ENCODE results near the gene FOXA2.

DNA sequence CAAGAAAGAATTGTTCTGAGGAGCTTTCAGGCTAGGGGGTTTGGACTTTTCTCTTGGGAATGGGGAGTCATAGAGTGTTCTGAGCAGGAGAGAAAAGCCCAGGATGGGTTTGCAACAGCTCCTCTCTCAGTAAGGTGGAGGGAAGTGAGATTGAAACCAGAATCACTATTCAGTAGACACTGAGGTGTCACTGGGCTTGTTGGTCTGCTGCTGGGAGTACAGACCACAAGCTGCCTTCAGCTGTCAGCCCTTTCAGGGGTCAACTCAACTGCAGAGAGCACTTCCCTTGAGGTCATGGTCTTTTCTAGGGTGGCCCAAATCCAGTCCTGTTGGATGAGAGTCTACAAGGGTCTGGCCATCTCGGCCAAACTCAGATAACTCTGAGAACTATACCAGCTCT, 12.9 kb upstream of the FOXA2 start:
- TF ChIP-seq, protein P1, sequence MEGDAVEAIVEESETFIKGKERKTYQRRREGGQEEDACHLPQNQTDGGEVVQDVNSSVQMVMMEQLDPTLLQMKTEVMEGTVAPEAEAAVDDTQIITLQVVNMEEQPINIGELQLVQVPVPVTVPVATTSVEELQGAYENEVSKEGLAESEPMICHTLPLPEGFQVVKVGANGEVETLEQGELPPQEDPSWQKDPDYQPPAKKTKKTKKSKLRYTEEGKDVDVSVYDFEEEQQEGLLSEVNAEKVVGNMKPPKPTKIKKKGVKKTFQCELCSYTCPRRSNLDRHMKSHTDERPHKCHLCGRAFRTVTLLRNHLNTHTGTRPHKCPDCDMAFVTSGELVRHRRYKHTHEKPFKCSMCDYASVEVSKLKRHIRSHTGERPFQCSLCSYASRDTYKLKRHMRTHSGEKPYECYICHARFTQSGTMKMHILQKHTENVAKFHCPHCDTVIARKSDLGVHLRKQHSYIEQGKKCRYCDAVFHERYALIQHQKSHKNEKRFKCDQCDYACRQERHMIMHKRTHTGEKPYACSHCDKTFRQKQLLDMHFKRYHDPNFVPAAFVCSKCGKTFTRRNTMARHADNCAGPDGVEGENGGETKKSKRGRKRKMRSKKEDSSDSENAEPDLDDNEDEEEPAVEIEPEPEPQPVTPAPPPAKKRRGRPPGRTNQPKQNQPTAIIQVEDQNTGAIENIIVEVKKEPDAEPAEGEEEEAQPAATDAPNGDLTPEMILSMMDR (IDR thresholded peaks at IDR 0.05), result no peak
- no peak for TF ChIP-seq POLR2A (IDR thresholded peaks at IDR 0.05; ENCODE audit: low read depth)
- TF ChIP-seq EP300 (IDR thresholded peaks at IDR 0.05), result no peak
- TF ChIP-seq POLR2AphosphoS5 (IDR thresholded peaks at IDR 0.05), result no peak

Data from esophagus muscularis mucosa (tissue), 4 donors.